HG03095 (cell line): ENCODE data around the gene DCLK1.

Experiments used
- ATAC-seq: cut with Tn5 transposase; IDR thresholded peaks from one replicate; pipeline ENCODE4 v1.9.1; 2021; ENCODE audit warnings: moderate library complexity; ENCODE audit not compliant: unreplicated experiment

The DCLK1 gene

GRCh38 chr13:35956074-35956473, 175.1 kb downstream of the DCLK1 start:
- ATAC-seq = no peak

GRCh38 chr13:35954207-35954560, 177.0 kb downstream of the DCLK1 start:
- ATAC-seq = no peak

- ATAC-seq = no peak
These were observed 177.5 kb downstream of the DCLK1 start for GRCh38 chr13:35953537-35954206.

GRCh38 chr13:35947315-35947714, 183.9 kb downstream of the DCLK1 start:
- no peak for ATAC-seq

- ATAC-seq = no peak
These were observed 185.8 kb downstream of the DCLK1 start for GRCh38 chr13:35945368-35945767.

- no peak for ATAC-seq
These were observed 189.8 kb downstream of the DCLK1 start for GRCh38 chr13:35941374-35941773.

- ATAC-seq = no peak
These were observed 190.4 kb downstream of the DCLK1 start for GRCh38 chr13:35940734-35941133.

GRCh38 chr13:35936246-35936978, 194.8 kb downstream of the DCLK1 start:
- ATAC-seq = no peak

GRCh38 chr13:35930665-35931631, 200.2 kb downstream of the DCLK1 start:
- ATAC-seq = peak; percentile 86

GRCh38 chr13:35927567-35928021, 203.6 kb downstream of the DCLK1 start:
- ATAC-seq = no peak

- no peak for ATAC-seq
These were observed 204.2 kb downstream of the DCLK1 start for GRCh38 chr13:35926859-35927530.

GRCh38 chr13:35925669-35926068, 205.5 kb downstream of the DCLK1 start:
- no peak for ATAC-seq

- ATAC-seq = no peak
These were observed 207.8 kb downstream of the DCLK1 start for GRCh38 chr13:35923347-35923746.

- ATAC-seq = no peak
These were observed 210.4 kb downstream of the DCLK1 start for GRCh38 chr13:35920816-35921215.

GRCh38 chr13:35917942-35918645, 213.1 kb downstream of the DCLK1 start:
- no peak for ATAC-seq

GRCh38 chr13:35917252-35917941, 213.8 kb downstream of the DCLK1 start:
- no peak for ATAC-seq

- no peak for ATAC-seq
These were observed 215.0 kb downstream of the DCLK1 start for GRCh38 chr13:35916146-35916545.

GRCh38 chr13:35914662-35915061, 216.5 kb downstream of the DCLK1 start:
- ATAC-seq = no peak

- ATAC-seq = no peak
These were observed 218.3 kb downstream of the DCLK1 start for GRCh38 chr13:35912841-35913240.
